HFFc6 (cell line): ENCODE measurements around the gene RAD51B. TPM values are rescaled to one million over a fixed set of nuclear protein-coding genes. Genes with fewer than 3 reads are reported as not detected.
"Not testable (repeated sequence)": the region's sequence is repeated elsewhere in the genome, so short reads cannot be mapped to it uniquely, and the experiment has no call there.

Source experiments
- DNase-seq: peaks from one replicate; pipeline ENCODE4 v3.0.0-alpha.2; 2018
- H3K27ac Mint-ChIP-seq: 2 replicates; pipeline ENCODE4 v1.8.0; 2020; ENCODE audit warnings: mild to moderate bottlenecking, mixed read lengths
- H3K27me3 Mint-ChIP-seq: 2 replicates; pipeline ENCODE4 v1.8.0; 2021; ENCODE audit warnings: mild to moderate bottlenecking, moderate library complexity, mixed read lengths; ENCODE audit not compliant: insufficient read depth
- H3K36me3 Mint-ChIP-seq: 2 replicates; pipeline ENCODE4 v1.8.0; 2021; ENCODE audit warnings: low read depth, mixed read lengths
- H3K4me1 Mint-ChIP-seq: 2 replicates; pipeline ENCODE4 v1.8.0; 2020; ENCODE audit warnings: low read depth, mixed read lengths
- H3K4me3 Mint-ChIP-seq: 2 replicates; pipeline ENCODE4 v1.8.0; 2020; ENCODE audit warnings: mild to moderate bottlenecking, moderate library complexity, mixed read lengths
- H3K9me3 Mint-ChIP-seq: 2 replicates; pipeline ENCODE4 v1.8.0; 2020; ENCODE audit warnings: mild to moderate bottlenecking, mixed read lengths
- CTCF ChIP-seq: fragments of 200-600 bp; sonication (generic); IDR thresholded peaks from 2 replicates; pipeline ENCODE4 v1.5.0; 2021; ENCODE audit warnings: antibody characterized with exemption, mild to moderate bottlenecking
- total RNA-seq, 6 experiments: library from RNA; stranded (reverse); fragmentation: NEBNext Ultra II Directional; extraction: Animal tissue kit (Norgen Biotek cat#: 25700); gene quantifications; 2 replicates in 1 of 6; 3 replicates in 5 of 6; pipeline ENCODE4 v1.2.3, GENCODE V29; 2021

The RAD51B gene
- total RNA-seq, 6 experiments from 2014 or later: 7.1 to 12.4 (median 9.6) TPM

- H3K4me3 Mint-ChIP-seq: no peak overlapping the region
- no peak overlapping the region for H3K27ac Mint-ChIP-seq
- TF ChIP-seq CTCF: no peak
- peaks cover 19% of the 10 kb centered on the region for H3K4me1 Mint-ChIP-seq
- no peaks in the 10 kb centered on the region for H3K36me3 Mint-ChIP-seq
- H3K9me3 Mint-ChIP-seq: no peaks in the 10 kb centered on the region
- DNase-seq: no peak
- peaks cover 3% of the 10 kb centered on the region for H3K27me3 Mint-ChIP-seq
Measured at GRCh38 chr14:68759017-68759560, 939.5 kb downstream of the RAD51B start.

- Mint-ChIP-seq H3K36me3 (no peaks in the 10 kb centered on the region), H3K27me3 (peaks cover 1% of the 10 kb centered on the region), H3K4me1 (peaks cover 19% of the 10 kb centered on the region), H3K27ac (no peak overlapping the region), H3K4me3 (no peak overlapping the region), H3K9me3 (no peaks in the 10 kb centered on the region)
- no peak for DNase-seq
- no peak for TF ChIP-seq CTCF
Measured at GRCh38 chr14:68759937-68760336, 940.4 kb downstream of the RAD51B start.

GRCh38 chr14:68760761-68761160 lies 941.2 kb downstream of the RAD51B start:
- Mint-ChIP-seq H3K36me3 (no peaks in the 10 kb centered on the region), H3K4me3 (no peak overlapping the region), H3K27ac (no peak overlapping the region), H3K9me3 (no peaks in the 10 kb centered on the region), H3K27me3 (no peaks in the 10 kb centered on the region; the same call in 1 of the 2 replicates), H3K4me1 (peaks cover 19% of the 10 kb centered on the region)
- TF ChIP-seq CTCF: no peak
- DNase-seq: no peak

GRCh38 chr14:68761391-68761790 lies 941.8 kb downstream of the RAD51B start:
- Mint-ChIP-seq H3K4me1 (peaks cover 14% of the 10 kb centered on the region), H3K9me3 (no peaks in the 10 kb centered on the region), H3K27ac (no peak overlapping the region), H3K4me3 (no peak overlapping the region), H3K36me3 (no peaks in the 10 kb centered on the region), H3K27me3 (no peaks in the 10 kb centered on the region; the same call in 1 of the 2 replicates)
- no peak for TF ChIP-seq CTCF
- DNase-seq: no peak

- Mint-ChIP-seq H3K4me3 (no peak overlapping the region), H3K4me1 (peaks cover 13% of the 10 kb centered on the region)
Measured at GRCh38 chr14:68762953-68763764, 943.6 kb downstream of the RAD51B start.

GRCh38 chr14:68763843-68764242 lies 944.3 kb downstream of the RAD51B start:
- not testable (repeated sequence) for DNase-seq, H3K4me3 Mint-ChIP-seq, H3K9me3 Mint-ChIP-seq, H3K27ac Mint-ChIP-seq, H3K36me3 Mint-ChIP-seq, H3K27me3 Mint-ChIP-seq
- peaks cover 13% of the 10 kb centered on the region for H3K4me1 Mint-ChIP-seq

More at GRCh38 chr14:68762953-68763764, 943.6 kb downstream of the RAD51B start:
- TF ChIP-seq CTCF: no peak
- H3K36me3 Mint-ChIP-seq: no peaks in the 10 kb centered on the region
- peak; percentile 16 for DNase-seq
- no peaks in the 10 kb centered on the region; the same call in 1 of the 2 replicates for H3K27me3 Mint-ChIP-seq
- H3K9me3 Mint-ChIP-seq: no peaks in the 10 kb centered on the region
- H3K27ac Mint-ChIP-seq: peak overlapping the region; percentile 10
